Measurements from ENCODE around the gene NUBPL.

NUBPL gene

DNA sequence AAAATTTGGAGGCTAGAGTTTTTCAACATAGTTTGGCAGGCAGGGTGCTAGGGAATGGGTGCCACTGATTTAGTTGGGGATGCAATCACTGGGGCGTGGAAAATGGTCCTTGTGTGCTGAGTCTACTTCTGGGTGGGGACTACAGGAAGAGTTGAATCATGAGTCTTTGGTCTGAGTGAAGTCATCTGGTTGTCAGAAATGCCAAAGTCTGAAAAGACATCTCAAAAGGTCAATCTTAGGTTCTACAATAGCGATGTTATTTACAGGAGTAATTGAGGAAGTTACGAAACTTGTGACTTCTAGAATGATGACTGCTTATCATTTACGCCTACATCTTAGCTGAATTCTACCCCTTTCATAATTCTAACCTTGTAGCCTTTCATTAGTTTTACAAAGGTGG lies 209.1 kb downstream of the NUBPL start:
- TF ChIP-seq, protein P1, sequence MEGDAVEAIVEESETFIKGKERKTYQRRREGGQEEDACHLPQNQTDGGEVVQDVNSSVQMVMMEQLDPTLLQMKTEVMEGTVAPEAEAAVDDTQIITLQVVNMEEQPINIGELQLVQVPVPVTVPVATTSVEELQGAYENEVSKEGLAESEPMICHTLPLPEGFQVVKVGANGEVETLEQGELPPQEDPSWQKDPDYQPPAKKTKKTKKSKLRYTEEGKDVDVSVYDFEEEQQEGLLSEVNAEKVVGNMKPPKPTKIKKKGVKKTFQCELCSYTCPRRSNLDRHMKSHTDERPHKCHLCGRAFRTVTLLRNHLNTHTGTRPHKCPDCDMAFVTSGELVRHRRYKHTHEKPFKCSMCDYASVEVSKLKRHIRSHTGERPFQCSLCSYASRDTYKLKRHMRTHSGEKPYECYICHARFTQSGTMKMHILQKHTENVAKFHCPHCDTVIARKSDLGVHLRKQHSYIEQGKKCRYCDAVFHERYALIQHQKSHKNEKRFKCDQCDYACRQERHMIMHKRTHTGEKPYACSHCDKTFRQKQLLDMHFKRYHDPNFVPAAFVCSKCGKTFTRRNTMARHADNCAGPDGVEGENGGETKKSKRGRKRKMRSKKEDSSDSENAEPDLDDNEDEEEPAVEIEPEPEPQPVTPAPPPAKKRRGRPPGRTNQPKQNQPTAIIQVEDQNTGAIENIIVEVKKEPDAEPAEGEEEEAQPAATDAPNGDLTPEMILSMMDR (conservative IDR thresholded peaks at IDR 0.05; ENCODE audit: low read depth, low read length) = no peak
- DNase-seq (ENCODE audit: low read depth) = no peak
- H3K4me3 ChIP-seq (ENCODE audit: low read length) = no peak overlapping the region

DNA sequence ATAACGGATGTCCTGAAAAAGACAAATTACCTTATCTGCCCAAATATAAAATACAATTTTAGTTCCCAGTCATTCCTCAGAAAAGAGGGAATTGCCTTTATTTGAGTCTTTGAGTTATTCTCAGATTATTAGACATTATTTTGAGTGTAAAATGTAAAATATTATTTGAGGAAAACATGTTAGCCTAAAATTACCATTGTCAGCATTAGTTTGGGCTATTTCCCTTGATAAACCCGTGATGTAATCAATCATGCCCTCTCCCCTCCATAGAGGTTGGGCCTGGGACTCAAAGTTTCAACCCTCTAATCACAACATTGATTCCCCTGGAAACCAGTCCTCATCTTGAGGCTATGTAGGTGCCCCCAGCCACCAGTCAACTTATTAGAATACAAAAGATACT lies 213.4 kb downstream of the NUBPL start:
- no peak for DNase-seq (ENCODE audit: low read depth)
- no peak overlapping the region for H3K4me3 ChIP-seq (ENCODE audit: low read length)
- TF ChIP-seq, protein P1 (conservative IDR thresholded peaks at IDR 0.05; ENCODE audit: low read depth, low read length) = no peak

DNA sequence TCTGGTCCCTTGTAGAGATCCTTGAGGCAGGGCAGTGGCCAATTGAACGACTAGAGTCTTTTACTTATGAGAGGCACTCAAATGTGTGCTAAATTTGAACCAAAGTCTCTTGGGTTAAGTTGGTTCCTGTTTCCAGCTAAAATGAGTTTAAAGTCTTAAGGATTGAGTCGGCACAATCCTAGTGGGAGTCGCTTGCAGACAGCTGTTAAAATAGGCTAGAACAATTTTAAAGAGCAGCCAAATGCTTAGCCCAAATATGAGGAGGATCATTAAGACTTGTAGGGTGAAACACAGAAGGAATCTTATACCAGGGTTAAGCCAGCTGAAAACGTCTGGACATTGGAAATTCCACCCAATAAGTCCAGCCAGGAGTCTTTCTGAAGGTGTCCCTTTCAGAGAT lies 216.1 kb downstream of the NUBPL start:
- no peak overlapping the region for H3K4me3 ChIP-seq (ENCODE audit: low read length)
- DNase-seq (ENCODE audit: low read depth) = no peak
- TF ChIP-seq, protein P1 (conservative IDR thresholded peaks at IDR 0.05; ENCODE audit: low read depth, low read length) = no peak

DNA sequence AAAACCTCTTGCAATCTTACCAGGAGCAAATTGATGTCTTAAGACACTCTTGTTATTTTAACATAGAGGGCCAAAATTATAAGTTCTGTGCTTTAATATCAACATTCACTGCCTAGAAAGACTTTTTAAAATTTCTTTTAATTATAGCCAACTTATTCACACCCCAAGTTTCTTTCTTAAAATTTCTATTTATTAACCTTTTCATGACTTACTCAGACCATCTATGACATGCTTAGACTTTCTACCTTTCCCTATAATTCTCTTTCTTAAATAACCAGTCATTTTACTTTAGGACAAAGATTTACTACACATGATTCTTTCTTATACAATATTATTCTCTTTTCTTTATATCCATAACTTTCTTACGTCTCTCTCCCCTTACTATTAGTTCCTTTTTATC lies 220.4 kb downstream of the NUBPL start:
- no peak for DNase-seq (ENCODE audit: low read depth)
- TF ChIP-seq, protein P1 (conservative IDR thresholded peaks at IDR 0.05; ENCODE audit: low read depth, low read length) = no peak
- no peak overlapping the region for H3K4me3 ChIP-seq (ENCODE audit: low read length)

DNA sequence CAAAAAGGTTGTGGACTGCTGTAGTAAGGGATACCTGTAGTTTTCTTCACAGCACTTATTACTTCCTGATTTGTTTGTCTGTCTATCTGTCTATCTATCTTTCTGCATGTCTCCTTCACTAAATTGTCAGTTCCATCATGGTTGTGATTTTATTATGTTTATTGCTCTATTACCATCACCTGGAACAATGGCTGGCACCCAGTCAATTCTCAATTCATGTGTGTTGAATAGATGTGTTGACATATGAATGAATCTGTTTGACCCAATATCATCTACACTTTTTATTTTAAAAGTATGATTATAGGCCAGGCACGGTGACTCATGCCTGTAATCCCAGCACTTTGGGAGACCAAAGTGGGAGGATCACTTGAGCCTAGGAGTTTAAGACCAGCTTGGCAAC lies 224.4 kb downstream of the NUBPL start:
- TF ChIP-seq, protein P1 (conservative IDR thresholded peaks at IDR 0.05; ENCODE audit: low read depth, low read length) = no peak
- H3K4me3 ChIP-seq (ENCODE audit: low read length) = no peak overlapping the region
- no peak for DNase-seq (ENCODE audit: low read depth)

DNA sequence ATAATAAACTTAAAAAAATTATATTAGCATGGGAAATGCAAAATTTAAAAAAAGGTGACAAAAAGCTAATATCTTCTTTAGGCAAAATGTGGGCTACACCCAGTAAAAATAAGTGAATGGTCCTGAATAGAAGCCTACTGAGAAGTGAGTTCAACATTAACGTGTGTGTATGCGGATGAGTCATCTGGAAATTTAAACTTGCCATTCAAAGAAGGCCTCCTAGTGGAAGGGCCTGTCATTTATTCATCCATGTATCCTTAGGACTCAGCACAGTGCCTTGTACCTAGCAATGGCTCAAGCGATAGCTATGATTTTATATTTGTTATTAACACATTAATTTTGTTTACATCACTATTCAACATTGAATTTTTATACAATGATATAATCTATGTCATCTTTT lies 226.2 kb downstream of the NUBPL start:
- no peak for DNase-seq (ENCODE audit: low read depth)
- TF ChIP-seq, protein P1 (conservative IDR thresholded peaks at IDR 0.05; ENCODE audit: low read depth, low read length) = peak; percentile 5

DNA sequence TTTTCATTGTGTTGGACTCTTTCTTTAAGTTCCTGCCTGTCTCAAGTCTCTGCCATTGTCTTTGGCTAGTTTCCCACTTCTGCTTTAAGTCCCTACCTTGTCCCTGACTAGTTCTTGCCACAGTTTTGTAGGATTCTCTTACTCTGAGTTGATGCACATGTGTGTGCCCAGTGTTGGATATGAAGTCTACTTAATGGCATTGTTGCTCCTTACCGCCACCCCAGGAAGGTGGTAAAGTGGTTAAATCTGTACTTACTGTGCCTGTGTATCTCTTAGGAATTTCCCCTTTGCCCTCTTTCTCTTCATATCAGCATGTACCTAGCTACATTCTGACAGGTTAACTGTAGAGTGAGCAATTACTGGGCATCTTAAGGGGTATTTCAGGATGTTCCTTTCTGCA lies 227.1 kb downstream of the NUBPL start:
- TF ChIP-seq, protein P1 (conservative IDR thresholded peaks at IDR 0.05; ENCODE audit: low read depth, low read length) = no peak
- DNase-seq (ENCODE audit: low read depth) = no peak
- no peak overlapping the region for H3K4me3 ChIP-seq (ENCODE audit: low read length)

More for the DNA sequence above, 226.2 kb downstream of the NUBPL start:
- no peak overlapping the region for H3K4me3 ChIP-seq (ENCODE audit: low read length)
